ENCODE results near the gene OSCAR. TPM values are rescaled to one million over a fixed set of nuclear protein-coding genes. Genes with fewer than 3 reads are reported as not detected.

The OSCAR gene
- total RNA-seq, 1 donor from 2014 or later = 0.20 TPM

GRCh38 chr19:54069470-54069869 lies 31.1 kb downstream of the OSCAR start:
- Mint-ChIP-seq H3K4me3 (ENCODE audit: unreplicated experiment) (no peak overlapping the region), H3K27me3 (ENCODE audit: low read depth, unreplicated experiment) (peaks cover 13% of the 10 kb centered on the region), H3K27ac (ENCODE audit: unreplicated experiment) (no peak overlapping the region), H3K9me3 (ENCODE audit: unreplicated experiment) (peaks cover 13% of the 10 kb centered on the region), H3K4me1 (ENCODE audit: low read depth, unreplicated experiment) (no peaks in the 10 kb centered on the region), H3K36me3 (ENCODE audit: low read depth, unreplicated experiment) (no peaks in the 10 kb centered on the region)
- DNase-seq (ENCODE audit: low read depth) = no peak
- Histone ChIP-seq H3K9ac (ENCODE audit: low read length) (no peak overlapping the region), H3K27ac (ENCODE audit: low read depth, low read length) (no peak overlapping the region), H3K9me3 (ENCODE audit: insufficient read depth, low read depth, low read length) (no peaks in the 10 kb centered on the region), H4K20me1 (ENCODE audit: insufficient read depth, low read length) (no peaks in the 10 kb centered on the region), H3K27me3 (ENCODE audit: insufficient read depth, low read length) (no peaks in the 10 kb centered on the region), H3K4me1 (ENCODE audit: insufficient read depth, low read length) (no peaks in the 10 kb centered on the region), H2AFZ (ENCODE audit: low read depth, low read length) (no peak overlapping the region), H3K4me3 (ENCODE audit: insufficient read depth, low read depth, low read length) (no peak overlapping the region), H3K36me3 (ENCODE audit: insufficient read depth, low read length) (no peaks in the 10 kb centered on the region), H3K4me2 (ENCODE audit: low read length) (no peak overlapping the region), H3K79me2 (ENCODE audit: insufficient read depth, low read length) (no peaks in the 10 kb centered on the region)
- no peak for FAIRE-seq
- TF ChIP-seq CTCF (IDR thresholded peaks at IDR 0.05; ENCODE audit: insufficient read depth, low read depth, low read length) (no peak), EZH2 (IDR thresholded peaks at IDR 0.05; ENCODE audit: insufficient read depth, low read length) (no peak)

- Histone ChIP-seq H3K27me3 (ENCODE audit: insufficient read depth, low read length) (no peaks in the 10 kb centered on the region), H3K4me1 (ENCODE audit: insufficient read depth, low read length) (no peaks in the 10 kb centered on the region), H3K79me2 (ENCODE audit: insufficient read depth, low read length) (no peaks in the 10 kb centered on the region), H3K9ac (ENCODE audit: low read length) (no peak within 1 kb of the TSS), H3K4me2 (ENCODE audit: low read length) (no peak within 1 kb of the TSS), H4K20me1 (ENCODE audit: insufficient read depth, low read length) (no peaks in the 10 kb centered on the region), H3K9me3 (ENCODE audit: insufficient read depth, low read depth, low read length) (no peaks in the 10 kb centered on the region), H3K36me3 (ENCODE audit: insufficient read depth, low read length) (no peaks in the 10 kb centered on the region), H2AFZ (ENCODE audit: low read depth, low read length) (no peak within 1 kb of the TSS), H3K27ac (ENCODE audit: low read depth, low read length) (no peak within 1 kb of the TSS), H3K4me3 (ENCODE audit: insufficient read depth, low read depth, low read length) (no peak within 1 kb of the TSS)
- Mint-ChIP-seq H3K27me3 (ENCODE audit: low read depth, unreplicated experiment) (peaks cover 14% of the 10 kb centered on the region), H3K36me3 (ENCODE audit: low read depth, unreplicated experiment) (no peaks in the 10 kb centered on the region), H3K27ac (ENCODE audit: unreplicated experiment) (no peak within 1 kb of the TSS), H3K9me3 (ENCODE audit: unreplicated experiment) (peaks cover 7% of the 10 kb centered on the region), H3K4me3 (ENCODE audit: unreplicated experiment) (no peak within 1 kb of the TSS), H3K4me1 (ENCODE audit: low read depth, unreplicated experiment) (no peaks in the 10 kb centered on the region)
- FAIRE-seq = no peak
- TF ChIP-seq CTCF (IDR thresholded peaks at IDR 0.05; ENCODE audit: insufficient read depth, low read depth, low read length) = no peak
- no peak for TF ChIP-seq EZH2 (IDR thresholded peaks at IDR 0.05; ENCODE audit: insufficient read depth, low read length)
- no peak for DNase-seq (ENCODE audit: low read depth)
Measured at GRCh38 chr19:54063350-54064116, 37.1 kb downstream of the OSCAR start, which contains the start of gene VSTM1. TSS of gene VSTM1 (minus strand) at chr19:54063897. CDS start at chr19:54063777, 120 bp downstream.

GRCh38 chr19:54062643-54063042 lies 38.0 kb downstream of the OSCAR start:
- no peaks in the 10 kb centered on the region for H3K9me3 ChIP-seq (ENCODE audit: insufficient read depth, low read depth, low read length)
- DNase-seq (ENCODE audit: low read depth) (no peak), FAIRE-seq (no peak)
- TF ChIP-seq CTCF (IDR thresholded peaks at IDR 0.05; ENCODE audit: insufficient read depth, low read depth, low read length) (no peak), EZH2 (IDR thresholded peaks at IDR 0.05; ENCODE audit: insufficient read depth, low read length) (no peak)
- Mint-ChIP-seq H3K27ac (ENCODE audit: unreplicated experiment) (no peak overlapping the region), H3K4me3 (ENCODE audit: unreplicated experiment) (no peak overlapping the region), H3K27me3 (ENCODE audit: low read depth, unreplicated experiment) (peaks cover 10% of the 10 kb centered on the region), H3K9me3 (ENCODE audit: unreplicated experiment) (peaks cover 4% of the 10 kb centered on the region), H3K4me1 (ENCODE audit: low read depth, unreplicated experiment) (no peaks in the 10 kb centered on the region), H3K36me3 (ENCODE audit: low read depth, unreplicated experiment) (no peaks in the 10 kb centered on the region)
- no peak overlapping the region for H3K4me2 ChIP-seq (ENCODE audit: low read length)
- no peaks in the 10 kb centered on the region for H3K79me2 ChIP-seq (ENCODE audit: insufficient read depth, low read length)
- no peaks in the 10 kb centered on the region for H3K36me3 ChIP-seq (ENCODE audit: insufficient read depth, low read length)
- H3K4me3 ChIP-seq (ENCODE audit: insufficient read depth, low read depth, low read length) = no peak overlapping the region
- no peaks in the 10 kb centered on the region for H4K20me1 ChIP-seq (ENCODE audit: insufficient read depth, low read length)
- no peak overlapping the region for H3K27ac ChIP-seq (ENCODE audit: low read depth, low read length)
- H3K9ac ChIP-seq (ENCODE audit: low read length) = no peak overlapping the region
- no peaks in the 10 kb centered on the region for H3K4me1 ChIP-seq (ENCODE audit: insufficient read depth, low read length)
- no peak overlapping the region for H2AFZ ChIP-seq (ENCODE audit: low read depth, low read length)
- no peaks in the 10 kb centered on the region for H3K27me3 ChIP-seq (ENCODE audit: insufficient read depth, low read length)
